Pancreas (tissue), 10 donors: ENCODE measurements around the gene TPRA1. TPM values are rescaled to one million over a fixed set of nuclear protein-coding genes. Genes with fewer than 3 reads are reported as not detected.

Experiments
- ATAC-seq, 4 donors: fragments of 200-7000 bp; cut with Tn5 transposase; one replicate each; pipeline versions ENCODE4 v1.8.0 to v1.9.1; 2020; ENCODE audit warnings: mild to moderate bottlenecking in 4 of 4, moderate library complexity in 4 of 4
- DNase-seq, 6 donors: peaks; one replicate each; pipeline ENCODE4 v3.0.0-alpha.2; 2020
- FAIRE-seq: peaks from 2 replicates; lab custom pipeline; 2012; peaks lifted over from hg19 to GRCh38; lab: Jason Lieb, UNC
- H3K27ac ChIP-seq, 4 donors: fragments of 200-600 bp; sonication (generic); 1 replicate in 3 of 4; 2 replicates in 1 of 4; pipeline versions ENCODE4 v1.5.0 to v1.8.0; 2020
- H3K27me3 ChIP-seq, 4 donors: fragments of 200-600 bp; one replicate each; pipeline ENCODE4 v1.8.0; 2021
- H3K36me3 ChIP-seq, 3 donors: fragments of 200-600 bp; sonication (generic) in 1 of 3; one replicate each; pipeline versions ENCODE4 v1.5.0 to v1.8.0; 2020 to 2021
- H3K4me1 ChIP-seq, 3 donors: fragments of 200-600 bp; one replicate each; pipeline ENCODE4 v1.8.0; 2021
- H3K4me3 ChIP-seq, 4 donors: fragments of 200-600 bp; sonication (generic) in 2 of 4; one replicate each; pipeline versions ENCODE4 v1.5.0 to v1.8.0; 2020 to 2021
- H3K9me3 ChIP-seq, 4 donors: fragments of 200-600 bp; one replicate each; pipeline ENCODE4 v1.8.0; 2021
- WGBS, 2 donors: extraction: QIAGEN DNeasy Blood & Tissue Kit; methylation state at CpG; one replicate each; pipeline ENCODE4 v1.1.7; 2013; 5-methylcytosine and 5-hydroxymethylcytosine counted together
- intact Hi-C, 3 donors: fragments of 100-400 bp; cut with DNase I; formaldehyde crosslinking; loops; one replicate each; pipeline versions ENCODE4 v1.11.1 to v1.14.2; 2022
- polyA plus RNA-seq, 2 donors: library from polyadenylated mRNA; stranded (reverse); fragments of 200-250 nt; gene quantifications; one replicate each; pipeline ENCODE4 v1.2.3, GENCODE V29; 2013
- total RNA-seq, 6 donors: library from RNA; stranded (reverse); fragmentation: NEBNext Ultra II Directional in 4 of 6; extraction: Animal tissue kit (Norgen Biotek cat#: 25700) in 4 of 6; gene quantifications; one replicate each; pipeline versions ENCODE4 v1.2.1 to v1.2.4, GENCODE V29; 2021 to 2023
- TF ChIP-seq, protein P1 (sequence below), 4 donors: fragments of 200-600 bp; sonication (generic) in 3 of 4; IDR thresholded peaks; one replicate each; pipeline versions ENCODE4 v1.5.0 to v1.8.0; 2021; ENCODE audit warnings: antibody characterized with exemption in 4 of 4
- donor health status: healthy with polysubstance abuse.
- donor health status: DM: no; HTN: no; CAD: no; lungs with moderate emphysema.
- donor health status: DM: no; HTN: no; CAD: no.
- donor health status: control.
- donor health status: control.
- donor health status: Bipolar disorder and iron deficiency.
- donor health status: DM: yes; HTN: yes; CAD: no.
- donor health status: DM: no; HTN: no; CAD: no.
- donor health status: DM: no; HTN: no; CAD: no.
- donor health status: DM: yes; HTN: yes; CAD: no.

TPRA1 gene
- total and polyA plus RNA-seq, 8 donors: 12.1 to 25.9 (median 16.1) TPM

DNA sequence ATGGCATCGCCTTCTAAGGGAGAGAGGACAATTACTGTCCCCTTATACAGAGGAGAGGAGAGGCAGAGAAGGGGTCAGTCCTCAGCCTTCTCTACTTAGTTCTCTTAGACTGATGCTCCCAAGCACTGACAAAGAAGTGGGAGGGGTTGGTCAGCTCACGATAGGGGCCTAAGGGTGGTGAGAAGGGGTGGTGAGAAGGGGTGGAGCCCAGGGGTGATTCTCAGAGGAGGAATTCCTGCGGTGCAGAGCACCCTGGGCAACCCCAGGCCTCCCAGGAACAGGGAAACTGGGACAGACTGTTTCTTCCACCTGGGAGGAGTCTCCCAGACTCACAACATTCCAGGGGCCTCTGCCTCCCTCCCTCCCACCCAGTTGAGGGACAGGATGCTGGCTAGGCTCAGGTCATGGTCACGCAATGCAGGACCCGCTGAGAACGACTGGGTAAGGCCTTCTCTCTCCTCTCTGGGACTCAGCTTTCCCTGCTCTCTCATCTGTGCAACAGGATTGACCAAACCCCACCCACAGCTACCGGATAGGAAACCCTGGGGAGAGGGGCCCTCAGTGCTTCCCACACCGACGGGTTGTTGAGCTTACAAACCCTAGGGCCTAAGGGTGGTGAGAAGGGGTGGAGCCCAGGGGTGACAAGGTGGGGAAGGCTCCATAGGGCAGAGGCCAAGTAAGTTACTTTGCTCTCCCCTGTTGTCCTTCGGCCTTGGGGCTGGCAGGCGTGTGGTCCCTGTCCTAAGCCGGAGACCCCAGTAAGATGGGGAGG is 1.5 kb downstream of the TPRA1 start:
- Histone ChIP-seq H3K36me3 (no peaks in the 10 kb centered on the region), H3K27ac (no peak overlapping the region), H3K27me3 (no peaks in the 10 kb centered on the region), H3K9me3 (no peaks in the 10 kb centered on the region), H3K4me1 (peaks cover 0 to 14% (median 0%) of the 10 kb centered on the region in 3 donors), H3K4me3 (peak overlapping the region; percentile 92 to 99 (median 96))
- no peak for ATAC-seq
- TF ChIP-seq, protein P1, sequence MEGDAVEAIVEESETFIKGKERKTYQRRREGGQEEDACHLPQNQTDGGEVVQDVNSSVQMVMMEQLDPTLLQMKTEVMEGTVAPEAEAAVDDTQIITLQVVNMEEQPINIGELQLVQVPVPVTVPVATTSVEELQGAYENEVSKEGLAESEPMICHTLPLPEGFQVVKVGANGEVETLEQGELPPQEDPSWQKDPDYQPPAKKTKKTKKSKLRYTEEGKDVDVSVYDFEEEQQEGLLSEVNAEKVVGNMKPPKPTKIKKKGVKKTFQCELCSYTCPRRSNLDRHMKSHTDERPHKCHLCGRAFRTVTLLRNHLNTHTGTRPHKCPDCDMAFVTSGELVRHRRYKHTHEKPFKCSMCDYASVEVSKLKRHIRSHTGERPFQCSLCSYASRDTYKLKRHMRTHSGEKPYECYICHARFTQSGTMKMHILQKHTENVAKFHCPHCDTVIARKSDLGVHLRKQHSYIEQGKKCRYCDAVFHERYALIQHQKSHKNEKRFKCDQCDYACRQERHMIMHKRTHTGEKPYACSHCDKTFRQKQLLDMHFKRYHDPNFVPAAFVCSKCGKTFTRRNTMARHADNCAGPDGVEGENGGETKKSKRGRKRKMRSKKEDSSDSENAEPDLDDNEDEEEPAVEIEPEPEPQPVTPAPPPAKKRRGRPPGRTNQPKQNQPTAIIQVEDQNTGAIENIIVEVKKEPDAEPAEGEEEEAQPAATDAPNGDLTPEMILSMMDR (IDR thresholded peaks at IDR 0.05): no peak
- intact Hi-C loops: no loop called here
- no peak for DNase-seq
- 13 to 16% methylated on average over 12 of the region's 12 CpGs for WGBS, 2 donors
- FAIRE-seq: no peak

- TF ChIP-seq, protein P1 (IDR thresholded peaks at IDR 0.05): no peak
- Histone ChIP-seq H3K27ac (no peak overlapping the region), H3K27me3 (no peaks in the 10 kb centered on the region), H3K36me3 (no peaks in the 10 kb centered on the region), H3K4me1 (peaks cover 0 to 14% (median 0%) of the 10 kb centered on the region in 3 donors), H3K4me3 (no peak overlapping the region), H3K9me3 (no peaks in the 10 kb centered on the region)
- WGBS, 2 donors: 46 to 54% methylated on average over 4 of the region's 4 CpGs
- FAIRE-seq (no peak), DNase-seq (no peak), ATAC-seq (no peak)
- intact Hi-C loops: no loop called here
Observed at GRCh38 chr3:127587876-127588275, 2.7 kb downstream of the TPRA1 start.

DNA sequence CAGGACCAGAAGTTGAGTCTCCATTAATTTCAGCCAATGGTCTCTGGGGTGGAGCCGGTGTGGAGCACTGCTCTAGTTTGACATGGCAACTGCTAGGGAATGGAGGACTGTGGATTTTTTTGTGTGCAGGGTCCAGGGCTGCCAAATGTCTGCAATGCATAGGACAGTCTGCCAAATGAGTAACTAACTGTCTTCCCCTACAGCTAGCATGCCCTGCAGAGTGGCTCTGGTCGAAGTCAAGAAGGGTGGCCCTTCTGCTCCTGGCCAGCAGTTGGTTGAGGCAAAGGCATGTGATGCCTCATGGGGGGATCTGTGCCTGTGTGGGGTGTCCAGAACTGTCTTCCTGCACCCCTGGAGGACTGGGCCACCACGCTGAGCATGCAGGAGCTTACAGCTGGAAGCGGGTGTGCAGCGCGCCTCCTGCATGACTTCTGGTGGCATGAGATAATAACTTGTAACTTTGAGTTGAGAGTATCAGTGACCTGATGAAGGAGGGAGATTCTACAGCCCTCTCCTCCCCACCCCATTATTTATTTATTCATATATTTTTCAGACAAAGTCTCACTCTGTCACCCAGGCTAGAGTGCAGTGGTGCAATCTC is 4.6 kb downstream of the TPRA1 start:
- ATAC-seq (no peak), DNase-seq (peak in 1 of 6 donors; percentile 10), FAIRE-seq (no peak)
- Histone ChIP-seq H3K36me3 (no peaks in the 10 kb centered on the region), H3K4me1 (peaks cover 0 to 14% (median 0%) of the 10 kb centered on the region in 3 donors), H3K27me3 (no peaks in the 10 kb centered on the region), H3K27ac (no peak overlapping the region), H3K9me3 (no peaks in the 10 kb centered on the region), H3K4me3 (no peak overlapping the region)
- TF ChIP-seq, protein P1 (IDR thresholded peaks at IDR 0.05): no peak
- intact Hi-C loops: no loop called here
- WGBS, 2 donors: 96 to 97% methylated on average over 6 of the region's 6 CpGs

- H3K4me3 ChIP-seq: no peak overlapping the region
- intact Hi-C loops: no loop called here
- no peaks in the 10 kb centered on the region for H3K36me3 ChIP-seq
- no peaks in the 10 kb centered on the region for H3K9me3 ChIP-seq
- TF ChIP-seq, protein P1 (IDR thresholded peaks at IDR 0.05): no peak
- DNase-seq (peak in 1 of 6 donors; percentile 8), FAIRE-seq (no peak), ATAC-seq (no peak)
- H3K27me3 ChIP-seq: no peaks in the 10 kb centered on the region
- H3K27ac ChIP-seq: no peak overlapping the region
- 23 to 26% methylated on average over 4 of the region's 4 CpGs for WGBS, 2 donors
- H3K4me1 ChIP-seq: peaks cover 0 to 14% (median 0%) of the 10 kb centered on the region in 3 donors
Observed at GRCh38 chr3:127585163-127585812, 5.2 kb downstream of the TPRA1 start.
